SH-SY5Y (cell line): ENCODE data around the gene MYPN.

Experiments used
- GATA2 ChIP-seq: IDR thresholded peaks from 2 replicates; pipeline ENCODE4 v1.6.1; 2011; ENCODE audit warnings: mild to moderate bottlenecking, low read depth, low read length
- GATA3 ChIP-seq: IDR thresholded peaks from 2 replicates; pipeline ENCODE4 v1.6.1; 2011; ENCODE audit warnings: low read depth, mild to moderate bottlenecking, low read length, moderate library complexity

GRCh38 chr10:68188835-68189234 lies 79.5 kb downstream of the MYPN start:
- TF ChIP-seq GATA2: no peak
- no peak for TF ChIP-seq GATA3
